H1 (cell line): ENCODE data around the gene AGAP3. TPM values are rescaled to one million over a fixed set of nuclear protein-coding genes. Genes with fewer than 3 reads are reported as not detected.
A peak's percentile ranks its signal among the peaks of the same experiment; 100 is the strongest.

Experiments
- BACH1 ChIP-seq: IDR thresholded peaks from 2 replicates; pipeline ENCODE4 v1.6.1; 2012; ENCODE audit warnings: low read length, improper control_type of control experiment
- BRCA1 ChIP-seq: IDR thresholded peaks from 2 replicates; pipeline ENCODE4 v1.6.1; 2012; ENCODE audit warnings: low read depth, low read length, improper control_type of control experiment
- CEBPB ChIP-seq: IDR thresholded peaks from 2 replicates; pipeline ENCODE4 v1.6.1; 2012; ENCODE audit warnings: low read depth, low read length
- CHD1 ChIP-seq: IDR thresholded peaks from 2 replicates; pipeline ENCODE4 v1.6.1; 2012; ENCODE audit warnings: low read depth, low read length, improper control_type of control experiment
- JUN ChIP-seq: IDR thresholded peaks from 2 replicates; pipeline ENCODE4 v1.6.1; 2011; ENCODE audit warnings: low read depth, mild to moderate bottlenecking, improper control_type of control experiment, low read length
- MAX ChIP-seq: IDR thresholded peaks from 2 replicates; pipeline ENCODE4 v1.6.1; 2012; ENCODE audit warnings: inconsistent platforms
- RFX5 ChIP-seq: IDR thresholded peaks from 2 replicates; pipeline ENCODE4 v1.6.1; 2011; ENCODE audit warnings: low read depth, low read length, improper control_type of control experiment, borderline replicate concordance
- SUZ12 ChIP-seq: fragments of 200-600 bp; sonication (generic); IDR thresholded peaks from 2 replicates; pipeline ENCODE4 v1.6.1; 2012; ENCODE audit warnings: mild to moderate bottlenecking, inconsistent platforms, low read length, moderate library complexity, mixed read lengths
- USF2 ChIP-seq: IDR thresholded peaks from 2 replicates; pipeline ENCODE4 v1.6.1; 2011; ENCODE audit warnings: low read length, improper control_type of control experiment
- polyA plus RNA-seq, 7 experiments: library from polyadenylated mRNA; depleted of rRNA in 3 of 7; stranded (reverse) in 5 of 7; unstranded in 2 of 7; fragments of >200 nt in 5 of 7; fragments of 200-250 nt in 2 of 7; gene quantifications; 1 replicate in 5 of 7; 2 replicates in 1 of 7; 4 replicates in 1 of 7; pipeline versions ENCODE4 v1.2.1 to v1.2.3, GENCODE V29; 2011 to 2013; ENCODE audit warnings: missing spikeins in 2 of 7, mixed read lengths in 2 of 7
- total RNA-seq: library from RNA; stranded (reverse); fragmentation: NEBNext Ultra II Directional; extraction: Animal tissue kit (Norgen Biotek cat#: 25700); gene quantifications from 2 replicates; pipeline ENCODE4 v1.2.1, GENCODE V29; 2021
- TF ChIP-seq, protein P1 (sequence below): fragments of 300-600 bp; sonication (generic); IDR thresholded peaks from 2 replicates; pipeline ENCODE4 v1.7.1; 2012; ENCODE audit warnings: low read length, moderate library complexity, mild to moderate bottlenecking, inconsistent platforms; ENCODE audit not compliant: insufficient replicate concordance

The AGAP3 gene
- total and polyA plus RNA-seq, 2 of the 8 experiments (the other 6 are each of a cell fraction or from before 2014, with no cell fraction given): 66.4 to 120 TPM

DNA sequence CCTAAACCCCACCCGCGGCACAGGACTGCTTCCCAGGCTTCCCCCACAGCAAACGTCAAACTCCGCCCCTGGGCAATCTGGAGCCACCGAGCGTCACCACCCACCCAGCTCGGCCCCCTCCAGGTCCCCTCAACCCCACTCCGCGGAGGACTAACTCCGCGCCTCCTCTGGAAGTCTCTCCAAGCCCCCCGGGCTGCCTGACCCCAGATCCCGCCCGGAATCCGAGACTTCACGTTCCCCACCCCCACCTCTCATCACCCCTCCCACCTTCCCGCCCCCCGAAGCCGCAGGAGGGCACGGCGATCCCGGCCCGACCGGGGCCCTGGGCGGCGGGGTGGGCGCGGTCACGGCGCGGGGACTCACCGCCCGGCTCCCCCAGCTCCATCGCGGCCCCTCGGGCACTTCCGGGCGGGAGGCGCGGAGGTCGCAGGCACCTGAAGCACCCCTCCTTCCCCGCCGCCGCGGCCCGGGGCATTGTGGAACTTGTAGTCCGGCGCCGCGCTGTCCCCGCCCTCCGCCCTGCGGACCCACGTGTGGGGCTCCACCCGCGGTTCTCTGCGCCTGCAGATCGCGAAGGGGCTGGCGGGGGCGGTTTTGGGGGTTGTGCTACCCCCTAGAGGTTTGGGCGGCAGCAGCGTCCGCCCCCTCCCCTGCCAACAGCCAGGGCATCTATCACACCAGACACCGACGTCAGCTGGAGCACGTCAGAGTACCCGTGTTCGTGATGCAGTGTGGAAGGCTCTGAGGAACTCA, 3.0 kb upstream of the AGAP3 start, which contains the start of gene TMUB1 (continued):
- TF ChIP-seq, protein P1, sequence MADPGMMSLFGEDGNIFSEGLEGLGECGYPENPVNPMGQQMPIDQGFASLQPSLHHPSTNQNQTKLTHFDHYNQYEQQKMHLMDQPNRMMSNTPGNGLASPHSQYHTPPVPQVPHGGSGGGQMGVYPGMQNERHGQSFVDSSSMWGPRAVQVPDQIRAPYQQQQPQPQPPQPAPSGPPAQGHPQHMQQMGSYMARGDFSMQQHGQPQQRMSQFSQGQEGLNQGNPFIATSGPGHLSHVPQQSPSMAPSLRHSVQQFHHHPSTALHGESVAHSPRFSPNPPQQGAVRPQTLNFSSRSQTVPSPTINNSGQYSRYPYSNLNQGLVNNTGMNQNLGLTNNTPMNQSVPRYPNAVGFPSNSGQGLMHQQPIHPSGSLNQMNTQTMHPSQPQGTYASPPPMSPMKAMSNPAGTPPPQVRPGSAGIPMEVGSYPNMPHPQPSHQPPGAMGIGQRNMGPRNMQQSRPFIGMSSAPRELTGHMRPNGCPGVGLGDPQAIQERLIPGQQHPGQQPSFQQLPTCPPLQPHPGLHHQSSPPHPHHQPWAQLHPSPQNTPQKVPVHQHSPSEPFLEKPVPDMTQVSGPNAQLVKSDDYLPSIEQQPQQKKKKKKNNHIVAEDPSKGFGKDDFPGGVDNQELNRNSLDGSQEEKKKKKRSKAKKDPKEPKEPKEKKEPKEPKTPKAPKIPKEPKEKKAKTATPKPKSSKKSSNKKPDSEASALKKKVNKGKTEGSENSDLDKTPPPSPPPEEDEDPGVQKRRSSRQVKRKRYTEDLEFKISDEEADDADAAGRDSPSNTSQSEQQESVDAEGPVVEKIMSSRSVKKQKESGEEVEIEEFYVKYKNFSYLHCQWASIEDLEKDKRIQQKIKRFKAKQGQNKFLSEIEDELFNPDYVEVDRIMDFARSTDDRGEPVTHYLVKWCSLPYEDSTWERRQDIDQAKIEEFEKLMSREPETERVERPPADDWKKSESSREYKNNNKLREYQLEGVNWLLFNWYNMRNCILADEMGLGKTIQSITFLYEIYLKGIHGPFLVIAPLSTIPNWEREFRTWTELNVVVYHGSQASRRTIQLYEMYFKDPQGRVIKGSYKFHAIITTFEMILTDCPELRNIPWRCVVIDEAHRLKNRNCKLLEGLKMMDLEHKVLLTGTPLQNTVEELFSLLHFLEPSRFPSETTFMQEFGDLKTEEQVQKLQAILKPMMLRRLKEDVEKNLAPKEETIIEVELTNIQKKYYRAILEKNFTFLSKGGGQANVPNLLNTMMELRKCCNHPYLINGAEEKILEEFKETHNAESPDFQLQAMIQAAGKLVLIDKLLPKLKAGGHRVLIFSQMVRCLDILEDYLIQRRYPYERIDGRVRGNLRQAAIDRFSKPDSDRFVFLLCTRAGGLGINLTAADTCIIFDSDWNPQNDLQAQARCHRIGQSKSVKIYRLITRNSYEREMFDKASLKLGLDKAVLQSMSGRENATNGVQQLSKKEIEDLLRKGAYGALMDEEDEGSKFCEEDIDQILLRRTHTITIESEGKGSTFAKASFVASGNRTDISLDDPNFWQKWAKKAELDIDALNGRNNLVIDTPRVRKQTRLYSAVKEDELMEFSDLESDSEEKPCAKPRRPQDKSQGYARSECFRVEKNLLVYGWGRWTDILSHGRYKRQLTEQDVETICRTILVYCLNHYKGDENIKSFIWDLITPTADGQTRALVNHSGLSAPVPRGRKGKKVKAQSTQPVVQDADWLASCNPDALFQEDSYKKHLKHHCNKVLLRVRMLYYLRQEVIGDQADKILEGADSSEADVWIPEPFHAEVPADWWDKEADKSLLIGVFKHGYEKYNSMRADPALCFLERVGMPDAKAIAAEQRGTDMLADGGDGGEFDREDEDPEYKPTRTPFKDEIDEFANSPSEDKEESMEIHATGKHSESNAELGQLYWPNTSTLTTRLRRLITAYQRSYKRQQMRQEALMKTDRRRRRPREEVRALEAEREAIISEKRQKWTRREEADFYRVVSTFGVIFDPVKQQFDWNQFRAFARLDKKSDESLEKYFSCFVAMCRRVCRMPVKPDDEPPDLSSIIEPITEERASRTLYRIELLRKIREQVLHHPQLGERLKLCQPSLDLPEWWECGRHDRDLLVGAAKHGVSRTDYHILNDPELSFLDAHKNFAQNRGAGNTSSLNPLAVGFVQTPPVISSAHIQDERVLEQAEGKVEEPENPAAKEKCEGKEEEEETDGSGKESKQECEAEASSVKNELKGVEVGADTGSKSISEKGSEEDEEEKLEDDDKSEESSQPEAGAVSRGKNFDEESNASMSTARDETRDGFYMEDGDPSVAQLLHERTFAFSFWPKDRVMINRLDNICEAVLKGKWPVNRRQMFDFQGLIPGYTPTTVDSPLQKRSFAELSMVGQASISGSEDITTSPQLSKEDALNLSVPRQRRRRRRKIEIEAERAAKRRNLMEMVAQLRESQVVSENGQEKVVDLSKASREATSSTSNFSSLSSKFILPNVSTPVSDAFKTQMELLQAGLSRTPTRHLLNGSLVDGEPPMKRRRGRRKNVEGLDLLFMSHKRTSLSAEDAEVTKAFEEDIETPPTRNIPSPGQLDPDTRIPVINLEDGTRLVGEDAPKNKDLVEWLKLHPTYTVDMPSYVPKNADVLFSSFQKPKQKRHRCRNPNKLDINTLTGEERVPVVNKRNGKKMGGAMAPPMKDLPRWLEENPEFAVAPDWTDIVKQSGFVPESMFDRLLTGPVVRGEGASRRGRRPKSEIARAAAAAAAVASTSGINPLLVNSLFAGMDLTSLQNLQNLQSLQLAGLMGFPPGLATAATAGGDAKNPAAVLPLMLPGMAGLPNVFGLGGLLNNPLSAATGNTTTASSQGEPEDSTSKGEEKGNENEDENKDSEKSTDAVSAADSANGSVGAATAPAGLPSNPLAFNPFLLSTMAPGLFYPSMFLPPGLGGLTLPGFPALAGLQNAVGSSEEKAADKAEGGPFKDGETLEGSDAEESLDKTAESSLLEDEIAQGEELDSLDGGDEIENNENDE: no peak
- no peak for TF ChIP-seq SUZ12
- TF ChIP-seq JUN: no peak
- TF ChIP-seq MAX: peak; percentile 50; the same call in 1 of the 2 replicates
- no peak for TF ChIP-seq BACH1
- TF ChIP-seq CEBPB: no peak
- no peak for TF ChIP-seq CHD1
- TF ChIP-seq BRCA1: no peak
- no peak for TF ChIP-seq USF2
- no peak for TF ChIP-seq RFX5
